Retina (tissue), 1 donor: ENCODE results near the gene RPL15.
A peak's percentile ranks its signal among the peaks of the same experiment; 100 is the strongest.
"Not testable (repeated sequence)": the region's sequence is repeated elsewhere in the genome, so short reads cannot be mapped to it uniquely, and the experiment has no call there.

ENCODE experiments used
- DNase-seq: peaks from one replicate; pipeline ENCODE4 v3.0.0-alpha.2; 2016

RPL15 gene

GRCh38 chr3:23916886-23917678 lies at the start of gene RPL15, which contains the start of gene NKIRAS1:
TSS of gene RPL15 (plus strand) at chr3:23917132. CDS start at chr3:23917860, 728 bp downstream.
TSS of gene NKIRAS1 (minus strand) at chr3:23916990. CDS start at chr3:23910904, 6,086 bp downstream.
- peak; percentile 98 for DNase-seq

GRCh38 chr3:23867400-23867799 lies 49.5 kb upstream of the RPL15 start:
- no peak for DNase-seq

- no peak for DNase-seq
These were observed 49.1 kb upstream of the RPL15 start for GRCh38 chr3:23867838-23868237.

- no peak for DNase-seq
These were observed 46.8 kb upstream of the RPL15 start for GRCh38 chr3:23869977-23870662.

- DNase-seq: not testable (repeated sequence)
These were observed 46.3 kb upstream of the RPL15 start for GRCh38 chr3:23870663-23871043.

GRCh38 chr3:23871361-23871760 lies 45.6 kb upstream of the RPL15 start:
- DNase-seq: not testable (repeated sequence)

- DNase-seq: no peak
These were observed 44.6 kb upstream of the RPL15 start for GRCh38 chr3:23872330-23872729.

- DNase-seq: no peak
These were observed 43.0 kb upstream of the RPL15 start for GRCh38 chr3:23873941-23874340.

GRCh38 chr3:23874359-23875112 lies 42.4 kb upstream of the RPL15 start:
- DNase-seq: no peak

GRCh38 chr3:23875113-23875725 lies 41.7 kb upstream of the RPL15 start:
- no peak for DNase-seq

- DNase-seq: no peak
These were observed 40.0 kb upstream of the RPL15 start for GRCh38 chr3:23876923-23877322.

GRCh38 chr3:23877329-23877980 lies 39.5 kb upstream of the RPL15 start:
- no peak for DNase-seq

GRCh38 chr3:23879485-23879884 lies 37.4 kb upstream of the RPL15 start:
- no peak for DNase-seq

- no peak for DNase-seq
These were observed 36.1 kb upstream of the RPL15 start for GRCh38 chr3:23880703-23881339.

GRCh38 chr3:23881993-23882392 lies 34.9 kb upstream of the RPL15 start:
- not testable (repeated sequence) for DNase-seq

- no peak for DNase-seq
These were observed 34.4 kb upstream of the RPL15 start for GRCh38 chr3:23882487-23882918.

- no peak for DNase-seq
These were observed 32.5 kb upstream of the RPL15 start for GRCh38 chr3:23884481-23884880.

- DNase-seq: no peak
These were observed 31.7 kb upstream of the RPL15 start for GRCh38 chr3:23885210-23885609.

GRCh38 chr3:23886311-23886710 lies 30.6 kb upstream of the RPL15 start:
- DNase-seq: no peak

- no peak for DNase-seq
These were observed 28.2 kb upstream of the RPL15 start for GRCh38 chr3:23888617-23889228.

GRCh38 chr3:23889386-23889785 lies 27.5 kb upstream of the RPL15 start:
- no peak for DNase-seq
